K562 (cell line): ENCODE data around the gene PTH2.

ENCODE experiments used
- KLF16 ChIP-seq: IDR thresholded peaks from 2 replicates; pipeline ENCODE4 v1.6.1; 2016; ENCODE audit warnings: antibody characterized with exemption
- NR3C1 ChIP-seq: sonication (generic); formaldehyde crosslinking; IDR thresholded peaks from 2 replicates; pipeline ENCODE4 v1.8.1; 2022; ENCODE audit warnings: missing genetic modification reagents
- POLR2AphosphoS5 ChIP-seq: IDR thresholded peaks from 2 replicates; pipeline ENCODE4 v1.6.1; 2011; ENCODE audit warnings: mild to moderate bottlenecking, low read depth, low read length, moderate library complexity; ENCODE audit not compliant: control insufficient read depth, insufficient read depth
- TF ChIP-seq, protein P1 (sequence below): fragments of 150-350 bp; conservative IDR thresholded peaks from 2 replicates; pipeline ENCODE4 v1.6.1; 2014; ENCODE audit warnings: low read length

DNA sequence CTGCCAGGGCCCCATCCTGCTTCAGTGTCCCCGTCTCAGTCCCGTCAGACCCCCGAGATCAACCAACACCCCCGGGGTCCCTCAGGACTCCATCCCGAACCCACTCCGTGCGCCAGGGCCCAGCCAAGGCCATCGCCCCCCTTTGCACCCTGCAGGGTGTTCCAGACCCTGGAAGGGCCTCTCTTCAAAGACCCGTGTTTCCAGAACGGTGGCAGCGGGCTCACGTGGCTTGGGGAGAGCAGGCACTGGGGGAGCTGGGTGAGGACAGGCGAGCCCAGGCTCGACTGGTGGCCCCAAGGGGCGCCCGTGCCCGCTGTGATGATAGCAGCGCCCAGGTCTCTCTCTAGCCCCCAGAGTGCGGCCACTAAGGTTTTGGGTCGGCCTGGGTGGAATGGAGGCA, 33.8 kb downstream of the PTH2 start:
- TF ChIP-seq, protein P1, sequence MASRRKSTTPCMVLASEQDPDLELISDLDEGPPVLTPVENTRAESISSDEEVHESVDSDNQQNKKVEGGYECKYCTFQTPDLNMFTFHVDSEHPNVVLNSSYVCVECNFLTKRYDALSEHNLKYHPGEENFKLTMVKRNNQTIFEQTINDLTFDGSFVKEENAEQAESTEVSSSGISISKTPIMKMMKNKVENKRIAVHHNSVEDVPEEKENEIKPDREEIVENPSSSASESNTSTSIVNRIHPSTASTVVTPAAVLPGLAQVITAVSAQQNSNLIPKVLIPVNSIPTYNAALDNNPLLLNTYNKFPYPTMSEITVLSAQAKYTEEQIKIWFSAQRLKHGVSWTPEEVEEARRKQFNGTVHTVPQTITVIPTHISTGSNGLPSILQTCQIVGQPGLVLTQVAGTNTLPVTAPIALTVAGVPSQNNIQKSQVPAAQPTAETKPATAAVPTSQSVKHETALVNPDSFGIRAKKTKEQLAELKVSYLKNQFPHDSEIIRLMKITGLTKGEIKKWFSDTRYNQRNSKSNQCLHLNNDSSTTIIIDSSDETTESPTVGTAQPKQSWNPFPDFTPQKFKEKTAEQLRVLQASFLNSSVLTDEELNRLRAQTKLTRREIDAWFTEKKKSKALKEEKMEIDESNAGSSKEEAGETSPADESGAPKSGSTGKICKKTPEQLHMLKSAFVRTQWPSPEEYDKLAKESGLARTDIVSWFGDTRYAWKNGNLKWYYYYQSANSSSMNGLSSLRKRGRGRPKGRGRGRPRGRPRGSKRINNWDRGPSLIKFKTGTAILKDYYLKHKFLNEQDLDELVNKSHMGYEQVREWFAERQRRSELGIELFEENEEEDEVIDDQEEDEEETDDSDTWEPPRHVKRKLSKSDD, result no peak
- TF ChIP-seq KLF16 (no peak), POLR2AphosphoS5 (no peak), NR3C1 (CRISPR knock-in tag) (no peak)
